Neural cell (in vitro differentiated cells): ENCODE measurements around the gene PRADC1. TPM values are rescaled to one million over a fixed set of nuclear protein-coding genes. Genes with fewer than 3 reads are reported as not detected.

Experiments
- H2AFZ ChIP-seq: fragments of 200-600, 300-800 bp; sonication (generic), shearing (Covaris generic); 2 replicates; pipeline ENCODE4 v1.6.0; 2014; ENCODE audit warnings: low read depth, mild to moderate bottlenecking, antibody characterized with exemption, low read length, moderate library complexity
- H3F3A ChIP-seq: fragments of 200-600 bp; shearing (Covaris generic); 2 replicates; pipeline ENCODE4 v1.6.1; 2016; ENCODE audit warnings: mild to moderate bottlenecking, moderate library complexity, mixed read lengths, antibody characterized with exemption, low read length; ENCODE audit not compliant: insufficient read depth, poor library complexity, severe bottlenecking
- H3K27ac ChIP-seq: fragments of 200-600, 300-800 bp; sonication (generic), shearing (Covaris generic); 2 replicates; pipeline ENCODE4 v1.5.1; 2014; ENCODE audit warnings: mild to moderate bottlenecking, low read length, moderate library complexity
- H3K27me3 ChIP-seq: fragments of 300-800, 200-600 bp; sonication (generic), shearing (Covaris generic); 2 replicates; pipeline ENCODE4 v1.6.0; 2014; ENCODE audit warnings: mild to moderate bottlenecking, low read depth, low read length, moderate library complexity; ENCODE audit not compliant: insufficient read depth
- H3K36me3 ChIP-seq: fragments of 300-800, 200-600 bp; sonication (generic), shearing (Covaris generic); 2 replicates; pipeline ENCODE4 v1.5.1; 2014; ENCODE audit warnings: mild to moderate bottlenecking, antibody characterized with exemption, low read length, moderate library complexity; ENCODE audit not compliant: insufficient read depth
- H3K4me2 ChIP-seq: fragments of 300-800, 200-600 bp; sonication (generic), shearing (Covaris generic); 2 replicates; pipeline ENCODE4 v1.6.0; 2014; ENCODE audit warnings: mild to moderate bottlenecking, low read length
- H3K4me3 ChIP-seq: fragments of 300-800, 200-600 bp; sonication (generic), shearing (Covaris generic); 2 replicates; pipeline ENCODE4 v1.5.1; 2014; ENCODE audit warnings: mild to moderate bottlenecking, low read length, moderate library complexity
- H3K79me2 ChIP-seq: fragments of 200-600 bp; shearing (Covaris generic); replicated peaks from 2 replicates; pipeline ENCODE4 v1.6.0; 2014; ENCODE audit warnings: mild to moderate bottlenecking, low read length, moderate library complexity; ENCODE audit not compliant: insufficient read depth
- H3K9ac ChIP-seq: fragments of 300-800, 200-600 bp; sonication (generic), shearing (Covaris generic); 2 replicates; pipeline ENCODE4 v1.6.1; 2016; ENCODE audit warnings: mild to moderate bottlenecking, low read length, mixed read lengths
- H3K9me2 ChIP-seq: fragments of 200-600 bp; shearing (Covaris generic); 2 replicates; pipeline ENCODE4 v1.6.1; 2016; ENCODE audit warnings: mild to moderate bottlenecking, low read length, mixed read lengths; ENCODE audit not compliant: insufficient read depth
- H3K9me3 ChIP-seq: fragments of 200-600, 300-800 bp; sonication (generic), shearing (Covaris generic); 2 replicates; pipeline ENCODE4 v1.6.1; 2016; ENCODE audit warnings: mild to moderate bottlenecking, mixed run types, low read length, moderate library complexity, mixed read lengths
- H4K20me1 ChIP-seq: fragments of 200-600 bp; shearing (Covaris generic); 2 replicates; pipeline ENCODE4 v1.6.1; 2016; ENCODE audit warnings: mild to moderate bottlenecking, mixed run types; ENCODE audit not compliant: insufficient read depth
- EP300 ChIP-seq: fragments of 450-650 bp; conservative IDR thresholded peaks from 2 replicates; pipeline ENCODE4 v1.6.1; 2014; ENCODE audit warnings: antibody characterized with exemption, mild to moderate bottlenecking, moderate library complexity; ENCODE audit not compliant: poor library complexity, severe bottlenecking
- EZH2 ChIP-seq: fragments of 200-600, 300-800 bp; shearing (Covaris generic), sonication (generic); IDR thresholded peaks from 2 replicates; pipeline ENCODE4 v1.6.1; 2014; ENCODE audit warnings: antibody characterized with exemption, low read length, borderline replicate concordance, mild to moderate bottlenecking; ENCODE audit not compliant: insufficient read depth, poor library complexity, severe bottlenecking
- MXI1 ChIP-seq: fragments of 450-650 bp; conservative IDR thresholded peaks from 2 replicates; pipeline ENCODE4 v1.6.1; 2014; ENCODE audit warnings: antibody characterized with exemption, mild to moderate bottlenecking; ENCODE audit not compliant: poor library complexity, severe bottlenecking
- POLR2AphosphoS5 ChIP-seq: IDR thresholded peaks from 2 replicates; pipeline ENCODE4 v1.6.1; 2012
- RAD21 ChIP-seq: fragments of 450-650 bp; conservative IDR thresholded peaks from 2 replicates; pipeline ENCODE4 v1.6.1; 2014; ENCODE audit warnings: antibody characterized with exemption, mild to moderate bottlenecking, moderate library complexity
- SMC3 ChIP-seq: fragments of 450-650 bp; conservative IDR thresholded peaks from 2 replicates; pipeline ENCODE4 v1.6.1; 2014; ENCODE audit warnings: antibody characterized with exemption, mild to moderate bottlenecking, moderate library complexity; ENCODE audit not compliant: poor library complexity
- TAF1 ChIP-seq: IDR thresholded peaks from 2 replicates; pipeline ENCODE4 v1.6.1; 2012; ENCODE audit warnings: low read depth
- polyA plus RNA-seq: library from polyadenylated mRNA; depleted of rRNA; stranded (reverse); fragments of >200 nt; gene quantifications from 2 replicates; pipeline ENCODE4 v1.2.3, GENCODE V29; 2014
- TF ChIP-seq, protein P1 (sequence below): fragments of 450-650 bp; IDR thresholded peaks from 2 replicates; pipeline ENCODE4 v1.5.1; 2014; ENCODE audit warnings: antibody characterized with exemption, mild to moderate bottlenecking, moderate library complexity; ENCODE audit not compliant: poor library complexity, severe bottlenecking
- TF ChIP-seq, protein P2 (sequence below): IDR thresholded peaks from 2 replicates; pipeline ENCODE4 v1.6.1; 2012; ENCODE audit warnings: borderline replicate concordance

PRADC1 gene
- polyA plus RNA-seq, 1 donor from 2014 or later, result 36.5 TPM

DNA sequence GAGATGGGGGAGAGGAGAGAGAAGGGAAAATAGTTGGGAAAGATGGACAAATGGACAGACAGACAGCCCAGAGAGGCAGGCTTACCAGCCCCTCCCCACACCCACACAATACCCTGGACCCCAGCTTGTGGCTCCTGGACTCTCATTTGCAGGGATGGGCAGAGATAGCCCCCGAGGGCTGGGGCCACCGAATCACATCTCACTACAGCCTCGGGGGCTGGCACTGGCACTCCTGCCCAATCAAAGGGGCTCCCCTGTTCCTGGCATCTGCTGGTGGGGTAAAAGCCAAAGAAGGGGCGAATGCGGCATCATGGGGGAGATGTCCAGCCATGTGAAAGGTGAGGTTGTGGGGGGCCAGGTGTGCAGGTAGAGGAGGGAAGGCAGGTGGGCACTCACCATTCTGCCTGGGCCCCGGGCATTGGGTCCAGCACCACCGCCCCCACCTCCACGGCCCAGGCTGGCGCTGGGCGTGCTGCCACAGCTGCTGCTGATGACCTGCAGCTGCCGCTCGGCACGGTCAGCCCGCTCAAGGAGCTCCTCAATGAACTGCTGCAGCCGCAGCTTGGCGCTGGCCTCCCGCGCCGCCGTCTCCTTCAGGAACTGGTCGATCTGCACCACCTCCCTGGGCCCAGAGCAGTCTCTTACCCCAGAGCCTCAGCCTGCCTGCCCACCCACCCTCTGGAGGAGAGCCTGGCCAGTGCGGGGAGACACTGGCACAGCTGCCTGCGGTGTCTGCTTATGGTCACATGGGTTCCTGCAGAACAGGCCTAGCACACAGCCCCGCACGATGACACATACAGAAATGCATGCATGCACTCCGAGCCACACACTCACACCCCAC, 33.2 kb upstream of the PRADC1 start:
- Histone ChIP-seq H3K36me3 (no peaks in the 10 kb centered on the region), H3K27ac (no peak overlapping the region), H3F3A (no peaks in the 10 kb centered on the region), H3K79me2 (no peaks in the 10 kb centered on the region), H3K9ac (no peak overlapping the region), H3K4me3 (no peak overlapping the region), H2AFZ (no peak overlapping the region), H3K9me2 (no peaks in the 10 kb centered on the region), H4K20me1 (no peaks in the 10 kb centered on the region), H3K27me3 (peaks cover 34% of the 10 kb centered on the region), H3K4me2 (no peak overlapping the region), H3K9me3 (no peaks in the 10 kb centered on the region)
- TF ChIP-seq EZH2 (no peak), TAF1 (no peak), SMC3 (no peak), MXI1 (no peak), EP300 (no peak), POLR2AphosphoS5 (no peak), RAD21 (no peak)
- TF ChIP-seq, protein P1, sequence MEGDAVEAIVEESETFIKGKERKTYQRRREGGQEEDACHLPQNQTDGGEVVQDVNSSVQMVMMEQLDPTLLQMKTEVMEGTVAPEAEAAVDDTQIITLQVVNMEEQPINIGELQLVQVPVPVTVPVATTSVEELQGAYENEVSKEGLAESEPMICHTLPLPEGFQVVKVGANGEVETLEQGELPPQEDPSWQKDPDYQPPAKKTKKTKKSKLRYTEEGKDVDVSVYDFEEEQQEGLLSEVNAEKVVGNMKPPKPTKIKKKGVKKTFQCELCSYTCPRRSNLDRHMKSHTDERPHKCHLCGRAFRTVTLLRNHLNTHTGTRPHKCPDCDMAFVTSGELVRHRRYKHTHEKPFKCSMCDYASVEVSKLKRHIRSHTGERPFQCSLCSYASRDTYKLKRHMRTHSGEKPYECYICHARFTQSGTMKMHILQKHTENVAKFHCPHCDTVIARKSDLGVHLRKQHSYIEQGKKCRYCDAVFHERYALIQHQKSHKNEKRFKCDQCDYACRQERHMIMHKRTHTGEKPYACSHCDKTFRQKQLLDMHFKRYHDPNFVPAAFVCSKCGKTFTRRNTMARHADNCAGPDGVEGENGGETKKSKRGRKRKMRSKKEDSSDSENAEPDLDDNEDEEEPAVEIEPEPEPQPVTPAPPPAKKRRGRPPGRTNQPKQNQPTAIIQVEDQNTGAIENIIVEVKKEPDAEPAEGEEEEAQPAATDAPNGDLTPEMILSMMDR, result no peak
- TF ChIP-seq, protein P2, sequence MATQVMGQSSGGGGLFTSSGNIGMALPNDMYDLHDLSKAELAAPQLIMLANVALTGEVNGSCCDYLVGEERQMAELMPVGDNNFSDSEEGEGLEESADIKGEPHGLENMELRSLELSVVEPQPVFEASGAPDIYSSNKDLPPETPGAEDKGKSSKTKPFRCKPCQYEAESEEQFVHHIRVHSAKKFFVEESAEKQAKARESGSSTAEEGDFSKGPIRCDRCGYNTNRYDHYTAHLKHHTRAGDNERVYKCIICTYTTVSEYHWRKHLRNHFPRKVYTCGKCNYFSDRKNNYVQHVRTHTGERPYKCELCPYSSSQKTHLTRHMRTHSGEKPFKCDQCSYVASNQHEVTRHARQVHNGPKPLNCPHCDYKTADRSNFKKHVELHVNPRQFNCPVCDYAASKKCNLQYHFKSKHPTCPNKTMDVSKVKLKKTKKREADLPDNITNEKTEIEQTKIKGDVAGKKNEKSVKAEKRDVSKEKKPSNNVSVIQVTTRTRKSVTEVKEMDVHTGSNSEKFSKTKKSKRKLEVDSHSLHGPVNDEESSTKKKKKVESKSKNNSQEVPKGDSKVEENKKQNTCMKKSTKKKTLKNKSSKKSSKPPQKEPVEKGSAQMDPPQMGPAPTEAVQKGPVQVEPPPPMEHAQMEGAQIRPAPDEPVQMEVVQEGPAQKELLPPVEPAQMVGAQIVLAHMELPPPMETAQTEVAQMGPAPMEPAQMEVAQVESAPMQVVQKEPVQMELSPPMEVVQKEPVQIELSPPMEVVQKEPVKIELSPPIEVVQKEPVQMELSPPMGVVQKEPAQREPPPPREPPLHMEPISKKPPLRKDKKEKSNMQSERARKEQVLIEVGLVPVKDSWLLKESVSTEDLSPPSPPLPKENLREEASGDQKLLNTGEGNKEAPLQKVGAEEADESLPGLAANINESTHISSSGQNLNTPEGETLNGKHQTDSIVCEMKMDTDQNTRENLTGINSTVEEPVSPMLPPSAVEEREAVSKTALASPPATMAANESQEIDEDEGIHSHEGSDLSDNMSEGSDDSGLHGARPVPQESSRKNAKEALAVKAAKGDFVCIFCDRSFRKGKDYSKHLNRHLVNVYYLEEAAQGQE, result no peak

- Histone ChIP-seq H3K9ac (no peak overlapping the region), H3K79me2 (no peaks in the 10 kb centered on the region), H3K9me2 (no peaks in the 10 kb centered on the region), H3K27me3 (peaks cover 26% of the 10 kb centered on the region), H4K20me1 (no peaks in the 10 kb centered on the region), H3K9me3 (no peaks in the 10 kb centered on the region), H3K27ac (no peak overlapping the region), H2AFZ (no peak overlapping the region), H3K4me2 (no peak overlapping the region), H3F3A (no peaks in the 10 kb centered on the region), H3K4me3 (no peak overlapping the region), H3K36me3 (no peaks in the 10 kb centered on the region)
- TF ChIP-seq, protein P2, result no peak
- TF ChIP-seq TAF1 (no peak), SMC3 (no peak), EZH2 (no peak), RAD21 (no peak), POLR2AphosphoS5 (no peak)
- TF ChIP-seq, protein P1, result no peak
Observed at GRCh38 chr2:73265298-73266060, 32.4 kb upstream of the PRADC1 start.
